ENCODE data around the gene HSF5.

Gene HSF5, protein sequence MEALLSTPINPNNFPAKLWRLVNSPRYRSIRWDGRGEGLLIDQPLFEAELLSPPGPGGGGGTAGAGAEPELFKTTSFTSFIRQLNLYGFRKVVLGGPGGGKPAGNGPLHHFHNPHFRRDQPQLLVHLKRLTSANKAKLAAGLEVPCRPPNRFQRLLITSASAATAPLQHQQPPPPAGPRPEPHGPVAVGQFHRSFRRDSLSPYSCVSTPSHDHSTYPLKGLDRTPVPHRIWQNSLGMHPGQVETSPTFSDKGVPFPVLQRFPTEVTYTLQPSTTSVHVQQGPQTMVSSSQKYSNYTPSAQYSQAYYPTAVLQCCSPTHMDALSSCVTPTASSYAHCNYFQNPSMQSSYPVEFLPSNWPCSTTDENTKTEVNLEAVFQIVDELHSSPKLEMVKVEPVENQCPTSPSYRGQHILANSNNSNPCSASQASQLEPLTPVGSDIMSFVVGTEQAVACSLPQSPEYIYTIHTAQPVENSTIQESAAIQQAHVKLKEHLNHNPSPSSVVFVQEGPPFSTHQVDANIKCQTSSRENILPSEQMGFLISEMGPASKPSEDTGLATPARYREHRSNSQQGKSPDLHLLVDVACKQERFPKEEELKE

DNA sequence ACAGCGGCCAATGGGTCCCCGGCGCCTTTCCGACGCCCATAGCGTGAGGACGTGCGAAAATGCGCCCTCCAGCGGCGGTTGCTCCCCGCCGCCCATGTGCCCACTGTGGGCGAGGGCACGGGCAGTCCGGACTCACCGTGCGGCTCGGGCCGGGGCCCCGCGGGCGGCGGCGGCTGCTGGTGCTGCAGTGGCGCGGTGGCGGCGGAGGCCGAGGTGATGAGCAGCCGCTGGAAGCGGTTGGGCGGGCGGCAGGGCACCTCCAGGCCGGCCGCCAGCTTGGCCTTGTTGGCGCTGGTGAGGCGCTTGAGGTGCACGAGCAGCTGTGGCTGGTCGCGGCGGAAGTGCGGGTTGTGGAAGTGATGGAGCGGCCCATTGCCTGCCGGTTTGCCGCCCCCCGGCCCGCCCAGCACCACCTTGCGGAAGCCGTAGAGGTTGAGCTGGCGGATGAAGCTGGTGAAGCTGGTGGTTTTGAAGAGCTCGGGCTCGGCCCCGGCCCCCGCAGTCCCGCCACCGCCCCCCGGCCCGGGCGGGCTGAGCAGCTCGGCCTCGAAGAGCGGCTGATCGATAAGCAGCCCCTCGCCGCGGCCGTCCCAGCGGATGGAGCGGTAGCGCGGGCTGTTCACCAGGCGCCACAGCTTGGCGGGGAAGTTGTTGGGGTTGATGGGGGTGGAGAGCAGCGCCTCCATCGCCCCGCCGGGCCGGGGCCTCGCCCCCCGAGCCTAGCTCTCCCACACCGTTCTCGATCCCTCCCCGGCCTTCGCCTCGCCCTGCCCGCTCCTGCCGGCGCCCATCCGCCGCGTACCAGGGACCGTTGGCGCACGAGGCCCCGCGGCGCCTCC, at the start of gene HSF5:
Gene HSF5, minus strand, starts transcription at position 820 of the 839 bp plus-strand sequence. Its CDS starts 134 bp downstream, at position 686.
- CTCF ChIA-PET: no interaction called here
- POLR2A ChIA-PET: no interaction called here
- TF ChIP-seq, protein P1, sequence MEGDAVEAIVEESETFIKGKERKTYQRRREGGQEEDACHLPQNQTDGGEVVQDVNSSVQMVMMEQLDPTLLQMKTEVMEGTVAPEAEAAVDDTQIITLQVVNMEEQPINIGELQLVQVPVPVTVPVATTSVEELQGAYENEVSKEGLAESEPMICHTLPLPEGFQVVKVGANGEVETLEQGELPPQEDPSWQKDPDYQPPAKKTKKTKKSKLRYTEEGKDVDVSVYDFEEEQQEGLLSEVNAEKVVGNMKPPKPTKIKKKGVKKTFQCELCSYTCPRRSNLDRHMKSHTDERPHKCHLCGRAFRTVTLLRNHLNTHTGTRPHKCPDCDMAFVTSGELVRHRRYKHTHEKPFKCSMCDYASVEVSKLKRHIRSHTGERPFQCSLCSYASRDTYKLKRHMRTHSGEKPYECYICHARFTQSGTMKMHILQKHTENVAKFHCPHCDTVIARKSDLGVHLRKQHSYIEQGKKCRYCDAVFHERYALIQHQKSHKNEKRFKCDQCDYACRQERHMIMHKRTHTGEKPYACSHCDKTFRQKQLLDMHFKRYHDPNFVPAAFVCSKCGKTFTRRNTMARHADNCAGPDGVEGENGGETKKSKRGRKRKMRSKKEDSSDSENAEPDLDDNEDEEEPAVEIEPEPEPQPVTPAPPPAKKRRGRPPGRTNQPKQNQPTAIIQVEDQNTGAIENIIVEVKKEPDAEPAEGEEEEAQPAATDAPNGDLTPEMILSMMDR (IDR thresholded peaks at IDR 0.05; ENCODE audit: insufficient read depth, low read length, missing control alignments): no peak
- DNase-seq (ENCODE audit: low read depth, low spot score): no peak
- no peak within 1 kb of the TSS for H3K4me3 ChIP-seq (ENCODE audit: low read depth, low read length)

DNA sequence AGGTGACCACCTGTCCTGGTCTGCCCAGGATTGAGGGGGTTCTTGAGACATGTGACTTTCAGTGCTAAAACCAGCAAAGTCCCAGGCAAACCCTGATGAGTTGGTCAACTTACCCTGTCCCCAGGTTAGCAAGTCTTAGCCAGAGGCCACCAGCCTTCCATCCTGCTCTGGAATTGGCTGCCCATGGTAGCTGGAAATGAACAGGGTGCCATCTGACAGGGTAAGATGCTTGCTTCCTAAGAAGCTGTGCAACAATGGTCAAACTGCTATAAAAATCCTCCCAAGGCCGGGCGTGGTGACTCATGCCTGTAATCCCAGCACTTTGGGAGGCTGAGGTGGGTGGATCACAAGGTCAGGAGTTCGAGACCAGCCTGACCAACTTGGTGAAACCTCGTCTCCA, 49.1 kb upstream of the HSF5 start:
- ChIA-PET CTCF (interaction anchor here (0.8 to 1.2 kb wide), 3 partner anchors 9 to 468 kb away, joined by 3 to 5 read pairs (median 4); no protein-coding TSS in a partner anchor), POLR2A (no interaction called here)
- H3K4me3 ChIP-seq (ENCODE audit: low read depth, low read length): no peak overlapping the region
- no peak for DNase-seq (ENCODE audit: low read depth, low spot score)
- TF ChIP-seq, protein P1 (IDR thresholded peaks at IDR 0.05; ENCODE audit: insufficient read depth, low read length, missing control alignments): no peak

DNA sequence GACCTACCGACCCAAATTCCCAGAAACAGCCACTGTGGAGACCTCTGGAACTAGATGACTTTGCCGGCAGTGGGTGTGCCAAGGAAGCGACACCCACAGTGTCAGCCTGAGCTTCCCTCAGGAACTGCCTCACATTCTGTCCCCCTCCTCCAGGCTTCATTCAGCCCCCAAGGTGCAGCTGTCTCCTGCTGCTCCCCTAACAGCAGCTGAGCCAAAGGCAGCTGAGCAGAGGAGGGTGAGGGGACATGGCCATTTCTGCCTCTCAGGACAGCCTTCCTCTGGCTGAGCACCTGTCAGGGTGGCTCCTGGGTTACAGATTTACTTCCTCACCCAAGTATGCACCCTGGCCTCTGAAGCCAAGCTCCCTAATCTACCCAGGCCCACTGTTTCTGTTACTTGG, 48.3 kb upstream of the HSF5 start:
- no peak for DNase-seq (ENCODE audit: low read depth, low spot score)
- ChIA-PET CTCF (interaction anchor here (1.0 to 1.2 kb wide), 2 partner anchors 9 to 468 kb away, joined by 4 to 5 read pairs; no protein-coding TSS in a partner anchor), POLR2A (no interaction called here)
- TF ChIP-seq, protein P1 (IDR thresholded peaks at IDR 0.05; ENCODE audit: insufficient read depth, low read length, missing control alignments): no peak
- no peak overlapping the region for H3K4me3 ChIP-seq (ENCODE audit: low read depth, low read length)

DNA sequence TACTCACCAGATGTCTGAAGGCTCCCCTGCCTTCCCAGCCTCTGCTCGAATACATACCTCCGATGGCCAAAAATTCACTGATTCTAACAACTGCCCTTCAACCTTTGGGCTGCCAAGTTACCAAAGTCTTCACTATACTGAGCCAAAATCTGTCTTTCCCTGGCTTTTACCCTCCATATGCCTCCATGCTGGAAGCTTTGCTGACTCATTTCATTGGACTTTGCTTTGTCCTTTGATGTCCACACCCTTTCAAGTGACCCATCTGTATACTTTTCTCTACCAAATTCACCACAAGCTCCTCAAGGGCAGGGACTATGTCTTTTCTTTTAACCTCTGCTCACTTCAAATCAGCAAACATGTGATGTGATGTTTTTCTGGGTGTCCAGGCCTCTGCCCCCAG, 47.2 kb upstream of the HSF5 start:
- TF ChIP-seq, protein P1 (IDR thresholded peaks at IDR 0.05; ENCODE audit: insufficient read depth, low read length, missing control alignments): no peak
- CTCF ChIA-PET: interaction anchor here (3.8 kb wide), 1 partner anchor 17 kb away, joined by 11 read pairs; no protein-coding TSS in a partner anchor
- POLR2A ChIA-PET: interaction anchor here (1.2 kb wide), 1 partner anchor 96 kb away, joined by 5 read pairs; no protein-coding TSS in a partner anchor
- no peak overlapping the region for H3K4me3 ChIP-seq (ENCODE audit: low read depth, low read length)
- DNase-seq (ENCODE audit: low read depth, low spot score): no peak

DNA sequence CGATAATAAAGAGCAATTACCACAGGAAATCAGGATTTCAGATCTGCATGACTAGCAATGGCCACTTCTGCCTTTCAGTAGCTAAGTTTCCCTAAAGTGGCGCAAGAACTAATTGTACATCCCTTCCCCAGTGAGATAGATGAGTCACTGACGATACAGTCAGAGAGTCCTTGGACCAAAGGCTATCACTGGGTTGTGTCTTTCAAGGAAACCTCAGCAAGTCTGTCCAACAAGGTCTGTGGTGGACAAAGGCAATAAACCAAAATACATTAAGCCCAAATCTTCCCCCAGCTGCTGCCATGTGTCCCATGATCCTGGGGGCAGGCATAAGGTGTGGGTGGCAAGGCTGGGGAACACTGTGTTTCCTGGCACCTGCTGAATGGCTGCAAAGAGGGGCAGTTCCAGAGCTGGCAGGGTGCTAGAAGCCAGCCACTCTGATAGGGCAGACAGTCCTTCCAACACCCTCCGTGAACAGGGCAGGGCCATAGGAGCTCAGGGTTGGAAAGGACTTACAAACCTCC, 46.8 kb upstream of the HSF5 start:
- ChIA-PET POLR2A (interaction anchor here (1.2 kb wide), 1 partner anchor 96 kb away, joined by 5 read pairs; no protein-coding TSS in a partner anchor), CTCF (interaction anchor here (1.0 to 3.8 kb wide), 3 partner anchors 16 to 51 kb away, joined by 5 to 11 read pairs (median 5); no protein-coding TSS in a partner anchor)
- no peak overlapping the region for H3K4me3 ChIP-seq (ENCODE audit: low read depth, low read length)
- DNase-seq (ENCODE audit: low read depth, low spot score): no peak
- TF ChIP-seq, protein P1 (IDR thresholded peaks at IDR 0.05; ENCODE audit: insufficient read depth, low read length, missing control alignments): no peak
